ENCODE results near the gene BAIAP2. TPM values are rescaled to one million over a fixed set of nuclear protein-coding genes. Genes with fewer than 3 reads are reported as not detected.
"Not testable (repeated sequence)": the region's sequence is repeated elsewhere in the genome, so short reads cannot be mapped to it uniquely, and the experiment has no call there.

BAIAP2 gene
- total RNA-seq, 1 donor from 2014 or later = 19.2 TPM

- FAIRE-seq = no peak
- DNase-seq (ENCODE audit: low spot score in 2 of 2) = no peak
Observed at GRCh38 chr17:81064678-81065475, 29.9 kb downstream of the BAIAP2 start.

GRCh38 chr17:81065500-81065899, 30.5 kb downstream of the BAIAP2 start:
- no peak for FAIRE-seq
- no peak for DNase-seq (ENCODE audit: low spot score in 2 of 2)

DNA sequence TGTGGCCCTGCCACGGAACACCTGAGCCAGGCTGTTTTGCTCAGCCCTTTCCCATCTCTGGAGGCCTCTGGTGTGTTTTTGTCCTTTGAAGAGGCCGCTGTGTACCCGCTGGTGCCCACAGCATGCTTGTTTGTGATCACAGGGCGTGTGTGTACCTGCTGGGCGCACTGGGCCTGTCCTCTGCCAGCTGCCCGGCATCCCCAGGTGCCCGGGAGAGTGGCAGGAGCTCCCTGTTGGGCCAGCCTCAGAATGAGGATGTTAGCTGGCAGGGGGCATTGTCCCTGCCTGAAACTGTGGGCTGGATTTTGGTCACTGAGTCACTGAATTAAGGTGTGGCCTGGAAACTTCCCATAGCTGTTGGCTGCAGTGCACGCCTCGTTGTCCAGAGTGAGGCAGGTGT, 31.1 kb downstream of the BAIAP2 start:
- no peak for DNase-seq (ENCODE audit: low spot score in 2 of 2)
- FAIRE-seq = no peak

- FAIRE-seq (no peak), DNase-seq (ENCODE audit: low spot score in 2 of 2) (no peak)
Observed at GRCh38 chr17:81066771-81067315, 31.9 kb downstream of the BAIAP2 start.

DNA sequence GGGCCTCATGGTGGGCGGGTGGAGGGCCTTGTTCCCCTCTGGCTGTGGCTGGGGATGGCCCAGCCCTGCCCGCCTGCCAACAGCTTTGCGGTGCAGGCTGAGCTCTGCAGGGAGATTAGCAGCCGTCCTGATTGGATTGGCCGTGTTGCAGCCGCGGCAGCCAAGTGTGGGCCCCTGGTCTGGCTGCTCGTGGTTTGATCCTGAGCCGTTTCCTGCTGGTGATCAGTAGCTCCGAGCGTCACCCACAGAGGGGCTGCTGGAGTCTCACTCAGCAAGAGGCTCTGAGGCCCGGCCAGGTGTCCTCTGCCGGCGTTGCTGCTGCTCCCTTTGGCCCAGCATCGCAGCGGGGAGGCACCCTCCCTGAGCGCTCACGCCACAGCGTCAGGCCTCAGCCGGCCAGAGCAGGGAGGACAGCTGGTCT, 32.5 kb downstream of the BAIAP2 start:
- FAIRE-seq (no peak), DNase-seq (ENCODE audit: low spot score in 2 of 2) (no peak)

DNA sequence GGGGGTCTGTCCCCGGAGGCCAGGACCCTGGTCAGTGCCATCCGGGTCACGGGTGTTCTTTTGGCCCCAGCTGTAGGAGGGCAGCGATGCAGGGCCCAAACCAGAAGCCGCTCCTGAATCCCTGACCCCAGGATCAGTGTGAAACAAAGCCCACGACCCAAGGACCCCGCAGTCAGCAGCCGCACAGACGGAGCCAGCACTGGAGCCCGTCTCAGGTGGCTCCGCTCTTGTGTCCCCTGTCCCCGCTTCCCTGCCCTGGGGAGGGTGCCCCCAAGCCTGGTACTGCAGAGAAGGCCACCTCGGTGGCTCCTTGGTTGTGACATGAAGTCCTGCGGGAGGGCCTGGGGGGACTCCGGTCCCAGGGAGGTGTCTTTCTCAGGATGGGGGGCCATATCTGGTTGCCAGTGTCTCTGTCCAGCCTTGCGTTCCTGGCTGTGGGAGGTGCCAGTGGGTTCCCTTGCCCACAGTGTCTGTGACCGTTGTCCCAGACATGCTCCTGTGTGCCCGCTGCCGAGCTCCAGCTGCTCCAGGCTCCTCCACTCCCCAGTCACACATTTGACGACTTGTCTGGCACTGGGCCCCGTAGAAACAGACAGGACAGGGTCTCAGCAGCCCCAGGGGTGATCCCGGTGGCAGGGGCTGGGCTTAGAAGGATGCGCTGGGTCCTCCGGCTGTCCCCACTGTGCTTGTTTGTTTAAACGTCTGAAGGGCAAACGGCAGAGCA, 33.6 kb downstream of the BAIAP2 start:
- FAIRE-seq (no peak), DNase-seq (ENCODE audit: low spot score in 2 of 2) (no peak)

DNA sequence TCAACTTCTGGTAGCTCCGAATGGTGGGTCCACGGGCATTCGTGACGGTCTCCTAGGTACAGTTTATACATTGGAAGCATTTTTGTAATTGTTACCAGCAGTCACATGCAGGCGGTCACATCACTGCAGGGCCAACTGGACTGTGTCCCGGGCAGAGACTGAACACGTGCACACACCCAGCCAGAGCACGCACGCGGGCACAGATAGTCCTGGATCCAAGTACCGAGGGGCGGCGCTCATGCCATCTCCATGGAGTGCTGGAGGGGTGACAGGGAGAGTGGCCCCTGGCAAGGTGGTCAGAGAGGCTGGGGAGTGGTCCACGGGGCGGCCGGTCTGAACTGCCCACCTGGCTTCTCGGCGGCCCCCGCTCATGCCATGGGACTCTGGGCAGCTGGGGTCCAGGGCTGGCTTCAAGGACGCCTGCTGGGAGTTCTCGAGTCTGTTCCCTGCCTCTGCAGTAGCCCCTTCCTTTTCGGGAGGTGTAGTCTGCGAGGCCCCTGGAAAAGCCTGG, 34.2 kb downstream of the BAIAP2 start:
- no peak for FAIRE-seq
- no peak for DNase-seq (ENCODE audit: low spot score in 2 of 2)

DNA sequence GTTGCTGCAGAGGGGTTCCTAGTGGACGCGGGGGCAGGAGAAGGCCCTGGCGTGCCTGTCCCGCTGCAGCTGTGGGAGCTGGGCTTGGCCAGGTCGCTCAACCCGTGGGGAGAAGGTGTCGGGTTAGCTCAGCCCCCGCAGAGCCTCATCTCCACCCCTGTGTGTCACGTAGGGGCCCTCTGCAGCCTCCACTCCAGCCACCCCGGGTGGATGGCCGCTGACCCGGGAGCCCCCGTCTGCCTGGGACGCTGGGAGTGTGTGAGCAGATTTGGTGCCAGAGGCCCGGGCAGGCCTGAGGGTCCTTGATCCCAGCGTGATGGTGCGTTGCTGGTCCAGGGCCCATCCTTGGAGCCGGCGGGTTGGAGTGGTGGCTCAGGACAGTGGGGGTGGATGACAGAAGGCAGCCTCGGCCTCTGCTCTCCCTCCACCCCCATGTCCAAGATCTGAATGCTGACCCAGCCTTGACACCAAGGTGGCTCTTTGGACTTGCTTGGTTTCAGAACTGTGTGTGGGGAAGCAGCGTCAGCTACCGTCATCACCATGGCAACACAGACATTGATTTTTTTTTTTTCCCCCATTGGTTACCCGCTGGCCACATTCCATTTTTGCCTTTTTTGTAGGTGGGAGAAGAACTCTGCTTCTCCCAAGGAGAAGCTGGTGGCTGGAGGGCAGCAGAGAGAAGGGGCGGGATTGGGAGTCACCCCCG, 35.7 kb downstream of the BAIAP2 start:
- DNase-seq (ENCODE audit: low spot score in 2 of 2) (no peak), FAIRE-seq (no peak)

GRCh38 chr17:81071761-81072741, 37.1 kb downstream of the BAIAP2 start:
- DNase-seq (ENCODE audit: low spot score in 2 of 2) = no peak
- no peak for FAIRE-seq

GRCh38 chr17:81073967-81074839, 39.3 kb downstream of the BAIAP2 start:
- DNase-seq (ENCODE audit: low spot score in 2 of 2) (no peak), FAIRE-seq (no peak)

- FAIRE-seq = no peak
- DNase-seq (ENCODE audit: low spot score in 2 of 2) = no peak
Observed at GRCh38 chr17:81074875-81075274, 39.9 kb downstream of the BAIAP2 start.

GRCh38 chr17:81075307-81075706, 40.4 kb downstream of the BAIAP2 start:
- FAIRE-seq (no peak), DNase-seq (ENCODE audit: low spot score in 2 of 2) (no peak)

DNA sequence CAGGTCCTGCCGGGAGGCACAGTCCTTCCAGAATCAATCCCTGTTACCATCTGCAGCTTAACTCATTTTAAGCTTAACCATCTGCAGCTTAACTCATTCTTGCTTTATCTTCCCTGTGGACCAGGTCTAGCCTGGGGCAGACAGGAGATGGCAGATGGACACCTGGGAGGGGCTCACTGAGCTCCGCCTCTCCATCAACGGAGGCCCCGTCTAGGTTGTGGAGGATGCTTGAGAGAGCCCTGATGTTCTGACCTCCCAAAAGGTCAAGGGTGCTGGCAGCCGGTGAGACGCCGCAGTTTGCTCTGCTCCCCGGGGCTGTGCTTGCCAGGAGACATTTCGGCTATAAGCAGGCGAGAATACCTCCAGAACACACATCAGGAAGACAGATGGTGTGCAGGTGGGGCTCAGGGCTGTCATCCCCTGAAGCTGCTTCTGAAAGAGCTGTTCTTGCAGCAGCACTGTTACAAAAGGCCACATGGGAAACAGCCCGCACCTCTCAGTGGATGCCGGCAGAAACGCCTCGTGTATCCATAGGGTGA, 41.3 kb downstream of the BAIAP2 start:
- FAIRE-seq (no peak), DNase-seq (ENCODE audit: low spot score in 2 of 2) (no peak)

- not testable (repeated sequence) for DNase-seq (ENCODE audit: low spot score in 2 of 2); FAIRE-seq
Observed at GRCh38 chr17:81078026-81078913, 43.3 kb downstream of the BAIAP2 start.

DNA sequence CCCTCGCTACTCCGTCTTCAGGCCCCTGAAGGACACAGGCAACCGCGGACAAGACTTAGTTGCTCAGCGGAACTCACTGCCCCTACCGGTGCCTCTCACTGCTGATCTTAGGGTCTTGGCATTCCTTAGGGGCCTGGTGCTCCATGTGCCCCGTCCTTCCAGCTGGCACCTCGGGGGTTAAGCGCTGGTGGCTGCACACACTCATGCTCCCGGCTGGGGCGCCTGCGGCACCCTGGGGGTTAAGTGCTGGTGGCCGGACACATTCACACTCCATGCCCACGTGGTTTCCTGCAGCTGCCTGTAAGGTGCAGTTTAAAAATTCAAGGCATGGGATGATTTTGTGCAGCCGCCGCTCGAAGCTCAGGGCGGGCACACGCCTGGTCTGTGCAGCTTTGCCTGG, 45.1 kb downstream of the BAIAP2 start:
- no peak for FAIRE-seq
- DNase-seq (ENCODE audit: low spot score in 2 of 2) = no peak

DNA sequence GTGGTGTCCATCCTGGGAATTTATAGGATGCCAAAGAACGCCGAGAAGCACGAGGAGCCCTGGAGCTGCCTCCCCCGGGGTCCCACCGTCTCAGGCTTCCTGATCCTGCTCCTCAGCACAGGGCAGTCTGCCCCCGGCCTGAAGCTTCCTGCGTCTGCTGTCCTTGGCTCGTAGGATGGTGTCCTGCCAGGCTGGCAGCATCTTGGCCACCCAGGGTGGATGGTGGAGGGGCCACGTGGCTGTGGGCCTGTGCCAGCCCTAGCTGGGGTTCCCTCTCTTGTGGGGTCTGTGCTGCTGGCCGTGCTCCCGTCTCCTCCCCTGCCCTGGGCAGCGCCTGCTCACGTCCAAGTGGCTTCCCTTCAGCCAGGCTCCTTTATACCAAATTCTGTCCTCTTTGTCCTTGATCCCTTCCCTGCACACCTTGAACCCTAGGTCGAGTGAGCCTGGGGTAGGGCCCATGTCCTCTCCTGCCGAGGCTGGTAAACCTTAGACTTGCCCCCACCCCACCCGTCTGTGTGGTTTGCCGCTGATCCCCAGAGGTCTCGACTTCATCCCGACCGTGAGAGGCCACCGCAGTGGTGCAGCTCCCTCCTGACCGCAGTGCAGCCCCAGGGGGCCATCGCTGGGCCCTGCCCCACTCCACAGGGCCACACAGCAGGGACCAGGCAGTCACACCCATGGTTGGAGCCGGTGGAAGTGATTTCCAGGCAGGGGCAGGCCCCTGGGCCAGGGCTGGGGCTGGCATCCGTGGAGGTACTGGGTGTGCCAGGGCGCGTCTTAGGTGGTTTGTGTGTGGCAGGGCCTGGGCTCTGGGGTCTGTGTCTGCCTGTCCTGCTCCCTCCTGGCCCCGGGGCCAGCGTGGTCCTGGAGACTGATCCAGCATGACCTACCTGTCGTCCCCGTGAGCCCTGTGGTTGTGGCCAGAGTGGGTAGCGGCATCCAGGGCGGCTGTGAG, 46.5 kb downstream of the BAIAP2 start:
- FAIRE-seq (no peak), DNase-seq (ENCODE audit: low spot score in 2 of 2) (no peak)

All from frontal cortex (tissue), 4 donors.